Mucosa of descending colon (tissue), 3 donors: ENCODE results near the gene RABAC1. TPM values are rescaled to one million over a fixed set of nuclear protein-coding genes. Genes with fewer than 3 reads are reported as not detected.
A peak's percentile ranks its signal among the peaks of the same experiment; 100 is the strongest.
"Not testable (repeated sequence)": the region's sequence is repeated elsewhere in the genome, so short reads cannot be mapped to it uniquely, and the experiment has no call there.

Experiments used
- ATAC-seq: fragments of 200-7000 bp; cut with Tn5 transposase; one replicate; pipeline ENCODE4 v1.9.1; 2020; ENCODE audit warnings: mild to moderate bottlenecking, moderate library complexity
- DNase-seq, 3 donors: peaks; one replicate each; pipeline ENCODE4 v3.0.0-alpha.2; 2020
- H3K36me3 ChIP-seq: fragments of 200-600 bp; one replicate; pipeline ENCODE4 v1.8.0; 2021; ENCODE audit warnings: low read depth, mild to moderate bottlenecking
- H3K4me1 ChIP-seq: fragments of 200-600 bp; one replicate; pipeline ENCODE4 v1.8.0; 2021; ENCODE audit warnings: low read depth, mild to moderate bottlenecking
- H3K4me3 ChIP-seq: fragments of 200-600 bp; one replicate; pipeline ENCODE4 v1.8.0; 2021; ENCODE audit warnings: mild to moderate bottlenecking
- H3K9me3 ChIP-seq: fragments of 200-600 bp; one replicate; pipeline ENCODE4 v1.8.0; 2021; ENCODE audit warnings: mild to moderate bottlenecking
- CTCF ChIP-seq: fragments of 200-600 bp; IDR thresholded peaks from one replicate; pipeline ENCODE4 v1.8.0; 2022; ENCODE audit warnings: antibody characterized with exemption, mild to moderate bottlenecking
- intact Hi-C, 2 donors: fragments of 100-400 bp; cut with DNase I in 1 of 2; cut with micrococcal nuclease in 1 of 2; formaldehyde crosslinking; loops; one replicate each; pipeline versions ENCODE4 v1.11.0 to v1.11.1; 2022; cut with DNase I, micrococcal nuclease
- total RNA-seq, 3 donors: library from RNA; stranded (reverse); fragmentation: NEBNext Ultra II Directional in 2 of 3; extraction: Animal tissue kit (Norgen Biotek cat#: 25700) in 2 of 3; gene quantifications; one replicate each; pipeline versions ENCODE4 v1.2.1 to v1.2.4, GENCODE V29; 2021 to 2023
- donor health status: DM: no; HTN: no; CAD: no; lungs with moderate emphysema.
- donor health status: DM: no; HTN: no; CAD: no.
- donor health status: DM: no; HTN: yes; CAD: no.

Gene RABAC1
- total RNA-seq, 3 donors from 2014 or later: 150 to 160 (median 152) TPM

DNA sequence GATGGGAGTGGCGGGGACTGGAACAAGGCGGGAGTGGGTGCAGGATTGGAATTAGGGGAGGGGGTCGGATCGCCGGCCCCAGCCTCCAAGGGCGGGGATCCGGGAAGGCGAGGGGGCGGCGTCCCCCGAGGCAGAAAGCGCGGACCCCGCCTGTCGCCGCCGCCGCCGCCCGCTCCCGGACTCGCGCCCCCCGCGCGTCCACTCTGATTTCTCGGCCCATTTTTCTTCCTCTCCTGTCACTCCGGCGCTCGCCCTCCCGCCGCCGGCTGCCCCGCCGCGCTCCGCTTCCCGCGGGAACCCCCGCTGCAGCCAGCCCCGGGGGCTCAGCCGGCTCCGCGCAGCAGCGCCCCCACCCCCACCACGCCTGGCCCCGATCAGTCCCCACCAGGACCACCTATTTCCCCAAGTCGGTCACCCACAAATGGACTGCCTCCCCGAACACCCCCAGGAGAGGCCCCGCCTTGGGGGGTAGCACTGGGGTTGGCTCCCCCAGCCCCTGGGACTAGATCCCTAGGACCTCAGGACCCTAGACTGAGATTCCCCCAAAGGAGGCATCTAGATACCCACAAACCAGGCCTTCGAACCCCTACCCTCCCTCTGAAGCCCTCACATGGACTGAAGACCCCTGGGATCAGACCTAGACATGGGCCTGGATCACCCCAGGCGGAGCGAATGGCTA, 18.3 kb downstream of the RABAC1 start:
- H3K4me3 ChIP-seq: no peak overlapping the region
- intact Hi-C loops: no loop called here
- no peaks in the 10 kb centered on the region for H3K36me3 ChIP-seq
- DNase-seq (no peak), ATAC-seq (no peak)
- no peak for TF ChIP-seq CTCF
- no peaks in the 10 kb centered on the region for H3K9me3 ChIP-seq
- peaks cover 8% of the 10 kb centered on the region for H3K4me1 ChIP-seq

GRCh38 chr19:41939861-41940730, 19.0 kb downstream of the RABAC1 start:
- Histone ChIP-seq H3K4me1 (peaks cover 8% of the 10 kb centered on the region), H3K36me3 (no peaks in the 10 kb centered on the region), H3K9me3 (no peaks in the 10 kb centered on the region), H3K4me3 (no peak overlapping the region)
- peak; percentile 52 to 77 (median 66) for DNase-seq
- intact Hi-C loops: no loop called here
- ATAC-seq: peak; percentile 58
- TF ChIP-seq CTCF: no peak

DNA sequence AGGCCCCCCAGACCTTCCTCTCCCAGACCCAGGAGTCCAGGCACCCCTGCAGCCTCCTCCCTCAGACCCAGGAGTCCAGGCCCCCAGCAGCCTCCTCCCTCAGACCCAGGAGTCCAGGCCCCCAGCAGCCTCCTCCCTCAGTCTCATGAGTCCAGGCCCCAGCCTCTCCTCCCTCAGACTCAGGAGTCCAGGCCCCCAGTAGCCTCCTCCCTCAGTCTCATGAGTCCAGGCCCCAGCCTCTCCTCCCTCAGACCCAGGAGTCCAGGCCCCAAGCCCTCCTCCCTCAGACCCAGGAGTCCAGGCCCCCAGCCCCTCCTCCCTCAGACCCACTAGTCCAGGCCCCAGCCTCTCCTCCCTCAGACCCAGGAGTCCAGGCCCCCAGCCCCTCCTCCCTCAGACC, 19.9 kb downstream of the RABAC1 start:
- H3K9me3 ChIP-seq, intact Hi-C loops, H3K4me1 ChIP-seq, H3K36me3 ChIP-seq, ATAC-seq, H3K4me3 ChIP-seq: not testable (repeated sequence)
- peak in 1 of 3 donors; percentile 26 for DNase-seq

DNA sequence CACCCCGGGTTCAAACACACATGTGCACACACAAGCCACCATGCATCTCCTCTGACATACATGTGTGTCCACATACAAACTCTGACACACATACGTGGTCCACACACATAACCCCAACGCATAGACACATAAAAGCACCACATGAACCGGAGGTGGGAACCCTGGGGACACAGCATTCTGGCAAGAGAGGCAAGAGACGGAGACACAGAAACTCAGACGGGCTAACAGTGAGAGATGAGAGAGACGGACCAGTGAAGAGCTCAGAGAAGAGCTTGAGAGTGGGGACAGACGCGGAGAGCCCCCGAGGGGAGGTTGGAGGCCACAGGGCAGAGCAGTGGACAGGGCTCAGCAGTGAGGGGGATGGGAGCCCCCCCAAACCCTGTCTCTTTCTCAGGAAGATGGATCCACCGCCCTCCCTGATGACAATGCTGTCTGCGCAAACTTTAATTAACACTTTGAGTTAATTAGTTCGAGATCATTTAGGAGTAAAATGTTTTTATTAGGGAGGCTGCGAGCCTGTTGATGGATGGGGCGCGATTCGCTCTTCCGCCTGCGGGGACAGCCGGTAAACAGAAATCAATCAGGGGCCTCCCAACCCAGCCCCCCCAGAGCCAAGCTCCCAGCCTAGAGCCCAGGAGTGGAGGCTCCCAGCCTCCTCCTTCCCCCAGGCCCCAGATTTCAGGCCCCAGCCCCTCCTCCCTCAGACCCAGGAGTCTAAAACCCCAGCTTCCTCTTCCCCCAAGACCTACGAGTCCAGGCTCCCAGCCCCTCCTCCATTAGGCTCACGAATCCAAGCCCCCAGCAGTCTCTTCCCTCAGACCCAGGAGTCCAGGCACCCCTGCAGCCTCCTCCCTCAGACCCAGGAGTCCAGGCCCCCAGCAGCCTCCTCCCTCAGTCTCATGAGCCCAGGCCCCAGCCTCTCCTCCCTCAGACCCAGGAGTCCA, 21.3 kb downstream of the RABAC1 start:
- Histone ChIP-seq H3K36me3 (no peaks in the 10 kb centered on the region), H3K9me3 (no peaks in the 10 kb centered on the region), H3K4me1 (peaks cover 8% of the 10 kb centered on the region), H3K4me3 (no peak overlapping the region)
- no peak for TF ChIP-seq CTCF
- intact Hi-C loops: no loop called here
- peak in 1 of 3 donors; percentile 36 for DNase-seq
- ATAC-seq: no peak

DNA sequence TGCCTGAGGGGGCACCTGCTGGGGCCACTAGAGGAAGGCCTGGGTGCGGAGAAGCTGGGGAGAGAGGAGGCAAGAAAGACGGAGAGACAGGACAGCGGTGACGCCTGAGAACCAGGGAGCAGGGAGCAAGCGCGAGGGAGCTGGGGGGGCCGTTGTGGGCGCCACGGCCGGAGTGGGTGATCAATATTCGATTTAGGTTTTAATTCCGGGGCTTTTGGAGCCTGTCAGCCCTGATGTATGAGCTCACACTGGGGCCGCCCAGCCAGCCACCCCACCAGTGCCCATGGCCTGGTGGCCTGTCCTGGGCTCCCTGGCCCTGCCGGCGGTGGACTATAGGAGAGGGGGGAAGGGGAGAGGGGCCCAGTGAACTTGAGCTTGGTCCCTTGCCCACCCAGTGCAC, 22.2 kb downstream of the RABAC1 start:
- no peak for ATAC-seq
- intact Hi-C loops: no loop called here

More for the DNA sequence above, 22.2 kb downstream of the RABAC1 start:
- H3K4me3 ChIP-seq: no peak overlapping the region
- TF ChIP-seq CTCF: no peak
- peak in 1 of 3 donors; percentile 47 for DNase-seq
- no peaks in the 10 kb centered on the region for H3K36me3 ChIP-seq
- H3K4me1 ChIP-seq: peaks cover 8% of the 10 kb centered on the region
- no peaks in the 10 kb centered on the region for H3K9me3 ChIP-seq
